Neural progenitor cell (in vitro differentiated cells): Measurements from ENCODE around the gene SSTR5.

ENCODE experiments used
- CTCF ChIP-seq: fragments of 200-600 bp; sonication (generic); IDR thresholded peaks from 2 replicates; pipeline ENCODE4 v1.5.1; 2017; ENCODE audit warnings: antibody characterized with exemption, mild to moderate bottlenecking
- EZH2 ChIP-seq: fragments of 200-600 bp; sonication (generic); IDR thresholded peaks from 2 replicates; pipeline ENCODE4 v1.6.1; 2017; ENCODE audit warnings: antibody characterized with exemption, mild to moderate bottlenecking, moderate library complexity

GRCh38 chr16:1058216-1058615 lies 14.3 kb upstream of the SSTR5 start:
- no peak for TF ChIP-seq CTCF
- TF ChIP-seq EZH2 = no peak
